ENCODE measurements around the gene RAB10. TPM values are rescaled to one million over a fixed set of nuclear protein-coding genes. Genes with fewer than 3 reads are reported as not detected.

Gene RAB10
- total and polyA plus RNA-seq, 2 of the 13 experiments (the other 11 are each of a cell fraction or from before 2014, with no cell fraction given) = 48.2 to 120 TPM

GRCh38 chr2:26033818-26034636 is at the start of gene RAB10 (continued):
- TF ChIP-seq ZBED4 (CRISPR knock-in tag; IDR thresholded peaks at IDR 0.05; ENCODE audit: borderline replicate concordance) (peak; percentile 85), SP2 (CRISPR knock-in tag; IDR thresholded peaks at IDR 0.05) (no peak), CTCF (CRISPR knock-in tag; IDR thresholded peaks at IDR 0.05) (peak; percentile 22; the same call in 1 of the 2 replicates), PHF5A (CRISPR knock-in tag; IDR thresholded peaks at IDR 0.05; ENCODE audit: low read depth, unreplicated experiment) (no peak), CSRNP2 (CRISPR knock-in tag; conservative IDR thresholded peaks at IDR 0.05; ENCODE audit: low read depth) (no peak), ATF1 (CRISPR knock-in tag; IDR thresholded peaks at IDR 0.05) (no peak)

Measured in HepG2 (cell line).